NCI-H2196 (cell line): Measurements from ENCODE around the gene SFT2D1.
"Not testable (repeated sequence)": the region's sequence is repeated elsewhere in the genome, so short reads cannot be mapped to it uniquely, and the experiment has no call there.

Experiments used
- DNase-seq: peaks from one replicate; lab custom pipeline; 2025; ENCODE audit not compliant: unreplicated experiment; lab: John Stamatoyannopoulos, UW

SFT2D1 gene

GRCh38 chr6:166364456-166364855, 22.1 kb upstream of the SFT2D1 start:
- no peak for DNase-seq

DNA sequence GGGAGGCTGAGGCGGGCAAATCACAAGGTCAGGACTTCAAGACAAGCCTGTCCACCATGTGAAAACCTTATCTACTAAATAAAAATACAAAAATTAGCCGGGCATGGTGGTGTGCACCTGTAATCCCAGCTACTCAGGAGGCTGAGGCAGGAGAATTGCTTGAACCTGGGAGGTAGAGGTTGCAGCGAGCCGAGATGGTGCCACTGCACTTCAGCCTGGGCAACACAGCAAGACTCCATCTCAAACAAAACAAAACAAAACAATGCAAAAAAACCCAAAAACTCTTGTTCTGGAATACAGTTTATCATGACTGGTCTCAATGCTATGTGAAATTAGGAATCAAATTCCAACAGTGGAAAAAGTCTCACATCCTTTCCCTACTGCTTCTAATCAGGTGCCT, 20.1 kb upstream of the SFT2D1 start:
- not testable (repeated sequence) for DNase-seq

GRCh38 chr6:166361077-166361429, 18.7 kb upstream of the SFT2D1 start:
- no peak for DNase-seq

GRCh38 chr6:166360243-166361076, 18.1 kb upstream of the SFT2D1 start:
- DNase-seq, result no peak

DNA sequence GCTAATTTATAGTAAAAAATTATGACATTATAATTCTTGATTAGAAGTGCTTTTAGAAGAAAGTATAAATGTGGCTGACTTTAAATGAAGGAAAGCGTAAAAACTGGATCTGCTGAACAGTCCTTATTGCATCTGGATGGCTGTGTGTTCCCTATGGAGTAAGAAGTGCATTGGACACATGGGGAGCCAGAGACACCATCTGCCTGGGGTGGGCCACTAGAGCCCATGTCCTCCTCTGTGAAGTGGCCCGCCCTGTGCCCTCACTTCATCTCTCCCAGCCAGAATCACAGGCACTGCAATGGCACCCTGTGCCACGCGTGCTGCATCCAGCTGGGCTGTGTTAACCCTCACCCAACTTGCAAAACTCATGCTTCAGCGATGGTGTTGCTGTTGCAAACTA, 13.2 kb upstream of the SFT2D1 start:
- no peak for DNase-seq

DNA sequence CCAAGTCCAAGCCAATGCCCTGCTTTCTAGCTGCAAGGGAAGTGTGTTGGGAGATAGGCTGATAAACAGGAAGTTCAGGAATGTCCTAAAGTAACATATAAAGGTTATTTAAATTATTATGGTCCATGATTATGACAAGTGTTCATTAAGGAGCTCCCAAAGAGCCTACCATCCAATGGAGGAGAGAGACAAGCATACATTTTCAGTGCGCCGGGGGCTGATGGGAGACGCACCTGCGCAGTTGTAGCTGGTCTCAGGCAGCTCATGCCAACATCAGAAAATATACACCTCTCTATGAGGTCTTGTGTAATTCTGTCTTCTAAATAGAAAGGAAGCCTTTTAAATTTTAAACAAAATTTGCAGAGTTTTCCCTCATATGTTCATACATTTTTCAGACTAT, 12.6 kb upstream of the SFT2D1 start:
- DNase-seq, result no peak

DNA sequence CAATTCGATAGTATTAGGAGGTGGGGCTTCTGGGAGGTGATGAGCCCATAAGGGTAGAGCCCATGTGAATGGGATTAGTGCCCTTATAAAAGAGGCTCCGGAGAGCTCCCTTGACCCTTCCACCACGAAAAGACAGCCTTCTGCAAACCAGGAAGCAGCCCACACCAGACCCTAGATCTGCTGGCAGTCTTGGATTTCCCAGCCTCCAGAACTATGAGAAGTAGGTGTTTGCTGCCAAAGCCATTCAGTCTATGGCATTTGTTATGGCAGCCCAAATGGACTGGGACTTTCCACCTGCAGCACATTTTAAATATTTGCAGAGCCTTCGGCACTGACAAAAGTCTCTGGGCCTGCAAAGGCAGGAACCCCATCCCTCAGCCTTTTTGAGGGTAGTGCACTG, 11.8 kb upstream of the SFT2D1 start:
- no peak for DNase-seq

DNA sequence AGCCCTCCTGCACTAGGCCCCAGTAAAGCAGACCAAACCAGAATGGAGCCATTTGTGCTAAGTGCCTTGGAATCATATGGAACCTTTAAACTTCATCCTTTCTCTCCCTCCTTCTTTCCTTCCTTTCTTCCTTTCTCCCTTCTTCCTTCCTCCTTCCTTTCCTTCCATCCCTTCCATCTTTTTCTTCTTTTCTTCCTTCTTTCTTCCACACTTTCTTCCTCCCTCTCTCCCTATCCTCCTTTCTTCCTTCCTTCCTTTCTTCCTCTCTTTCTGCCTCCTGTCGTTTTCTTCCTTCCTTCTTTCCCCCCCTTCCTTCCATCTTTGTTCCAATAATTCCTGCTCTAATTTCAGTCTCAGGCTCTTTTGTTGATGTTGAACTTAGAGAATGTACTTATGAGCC, 11.2 kb upstream of the SFT2D1 start:
- DNase-seq, result no peak

- DNase-seq, result no peak
These were observed 10.6 kb upstream of the SFT2D1 start for GRCh38 chr6:166352923-166353322.

- DNase-seq, result peak; percentile 9
These were observed 9.5 kb upstream of the SFT2D1 start for GRCh38 chr6:166351715-166352285.

- DNase-seq, result no peak
These were observed 6.1 kb upstream of the SFT2D1 start for GRCh38 chr6:166348305-166348949.

GRCh38 chr6:166346965-166347364, 4.6 kb upstream of the SFT2D1 start:
- no peak for DNase-seq

DNA sequence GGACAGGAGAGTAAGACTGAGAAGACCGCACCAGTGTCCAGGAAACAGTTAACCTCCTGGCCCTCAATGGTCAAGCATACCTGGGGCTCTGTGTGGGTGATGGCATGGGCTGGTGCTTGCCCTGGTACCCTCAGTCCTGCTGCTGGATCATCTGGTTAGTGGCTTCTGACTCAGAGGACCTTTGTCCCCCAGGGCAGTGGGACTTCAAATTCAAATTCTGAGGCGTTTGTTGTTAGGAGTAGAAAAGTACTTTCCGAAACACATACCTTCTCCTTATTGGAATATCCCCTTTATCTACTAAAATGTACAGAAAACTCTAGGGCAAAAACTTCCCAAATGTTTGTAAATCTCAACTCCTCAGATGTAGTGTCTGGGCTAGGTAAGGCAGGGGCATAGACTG, 4.1 kb upstream of the SFT2D1 start:
- no peak for DNase-seq

DNA sequence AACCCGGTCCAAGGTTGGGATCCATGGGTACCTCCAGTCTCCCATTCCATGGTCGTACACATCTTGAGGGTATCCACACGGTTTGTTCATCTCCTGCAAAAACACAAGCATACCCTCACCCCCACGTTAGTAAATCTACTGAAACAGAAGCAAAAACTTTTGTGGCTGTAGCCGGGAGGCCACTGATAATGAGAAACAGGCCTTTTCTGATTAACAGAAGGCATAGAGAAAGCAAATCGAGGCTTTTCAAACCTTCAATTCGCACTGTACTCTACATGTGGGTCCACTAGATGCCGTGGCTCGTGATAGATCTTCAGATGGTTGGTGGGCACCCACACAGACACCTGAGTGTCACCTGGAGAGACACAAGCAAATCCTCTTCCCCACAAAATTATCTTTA, 3.3 kb upstream of the SFT2D1 start:
- DNase-seq, result not testable (repeated sequence)

DNA sequence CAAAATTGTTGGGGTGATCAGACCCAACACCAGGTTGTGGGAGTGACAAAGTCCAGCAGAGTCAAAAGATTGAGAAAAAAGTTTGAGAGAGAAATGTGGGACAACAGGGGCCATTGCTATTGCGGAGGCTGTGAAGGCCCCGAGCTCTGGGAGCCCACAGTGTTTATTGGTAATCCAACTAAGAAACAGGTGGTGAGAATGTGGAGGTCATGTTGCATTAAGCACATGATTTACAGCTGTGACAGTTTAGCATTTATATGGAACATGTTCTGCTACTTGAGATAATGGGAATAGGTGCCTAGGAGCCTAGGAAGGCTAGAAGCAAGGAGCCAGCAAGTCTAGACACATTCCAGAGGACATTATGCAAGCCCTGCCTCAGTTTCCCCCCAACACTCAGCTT, 2.6 kb upstream of the SFT2D1 start:
- not testable (repeated sequence) for DNase-seq

DNA sequence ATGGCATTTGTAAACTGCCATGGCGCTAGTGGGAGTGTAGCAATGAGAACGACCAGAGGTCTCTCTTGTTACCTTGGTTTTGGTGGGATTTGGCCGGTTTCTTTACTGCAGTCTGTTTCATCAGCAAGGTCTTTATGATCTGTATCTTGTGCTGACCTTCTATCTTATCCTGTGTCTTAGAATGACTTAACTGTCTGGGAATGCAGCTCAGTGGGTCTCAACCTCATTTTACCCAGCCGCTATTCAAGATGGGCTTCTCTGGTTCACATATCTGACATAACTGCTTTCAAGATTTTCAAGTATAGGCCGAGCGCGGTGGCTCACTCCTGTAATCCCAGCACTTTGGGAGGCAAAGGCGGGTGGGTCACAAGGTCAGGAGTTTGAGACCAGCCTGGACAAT, 1.9 kb upstream of the SFT2D1 start:
- no peak for DNase-seq

- DNase-seq, result no peak
These were observed 774 bp upstream of the SFT2D1 start for GRCh38 chr6:166343150-166343487.

DNA sequence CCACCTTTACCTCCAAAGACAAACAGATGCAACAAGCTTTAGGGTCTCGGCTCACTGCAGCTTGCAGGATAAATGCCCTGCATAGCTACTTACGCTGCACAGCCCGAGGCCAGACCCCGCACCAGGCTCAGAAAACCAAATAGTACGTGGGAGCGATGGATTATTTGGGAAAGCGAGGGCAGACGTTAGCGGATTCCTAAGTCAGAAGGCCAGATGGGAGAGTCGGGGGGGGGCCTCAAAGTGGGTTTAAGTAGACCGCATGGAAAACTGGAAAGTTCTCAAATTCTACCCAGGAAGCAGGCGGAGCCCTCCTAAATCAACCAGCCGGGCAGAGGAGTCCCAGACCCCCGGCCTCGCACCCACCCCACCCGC, 382 bp downstream of the SFT2D1 start:
- no peak for DNase-seq

DNA sequence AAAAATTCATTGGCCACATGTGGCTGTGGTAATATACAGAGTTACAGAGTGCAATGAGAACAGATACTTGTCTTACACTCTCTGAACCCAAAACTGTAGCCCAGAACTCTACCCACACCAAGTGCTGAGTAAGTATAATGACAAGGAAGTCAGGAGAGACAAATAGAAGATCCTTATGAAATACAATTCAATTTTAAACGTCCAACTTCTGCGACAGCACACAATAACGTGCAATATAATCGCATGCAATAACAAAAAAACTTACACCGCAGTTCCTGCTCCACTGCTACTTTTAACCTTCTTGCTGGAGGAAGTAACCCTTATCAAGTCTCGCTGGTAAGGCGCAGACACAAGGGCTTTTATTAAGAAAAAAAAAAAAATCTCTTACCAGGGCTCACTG, 881 bp downstream of the SFT2D1 start:
- no peak for DNase-seq

- DNase-seq, result no peak
These were observed 3.5 kb downstream of the SFT2D1 start for GRCh38 chr6:166338854-166339253.

GRCh38 chr6:166336847-166337246, 5.5 kb downstream of the SFT2D1 start:
- no peak for DNase-seq
